H1 (cell line): Measurements from ENCODE around the gene SLC7A7.

Source experiments
- BCL11A ChIP-seq, 2 experiments: IDR thresholded peaks; one replicate each; pipeline ENCODE4 v1.6.1; 2011; ENCODE audit warnings: low read depth in 2 of 2, low read length in 2 of 2, mild to moderate bottlenecking in 2 of 2
- CEBPB ChIP-seq: IDR thresholded peaks from 2 replicates; pipeline ENCODE4 v1.6.1; 2012; ENCODE audit warnings: low read depth, low read length
- CHD2 ChIP-seq: IDR thresholded peaks from 2 replicates; pipeline ENCODE4 v1.6.1; 2012; ENCODE audit warnings: low read length, improper control_type of control experiment
- POLR2A ChIP-seq, 2 experiments: IDR thresholded peaks; 1 replicate in 1 of 2; 2 replicates in 1 of 2; pipeline ENCODE4 v1.6.1; 2011; ENCODE audit warnings: low read depth in 2 of 2, low read length in 2 of 2, mild to moderate bottlenecking in 2 of 2; ENCODE audit errors: control extremely low read depth in 1 of 2
- SIN3A ChIP-seq, 2 experiments: IDR thresholded peaks in 1 of 2; conservative IDR thresholded peaks in 1 of 2; 2 replicates each; pipeline ENCODE4 v1.6.1; 2011 to 2012; ENCODE audit warnings: low read length in 2 of 2, improper control_type of control experiment in 1 of 2, low read depth in 1 of 2, mild to moderate bottlenecking in 1 of 2
- SIX5 ChIP-seq: IDR thresholded peaks from 2 replicates; pipeline ENCODE4 v1.6.1; 2011; ENCODE audit warnings: mild to moderate bottlenecking, low read depth, low read length
- YY1 ChIP-seq: IDR thresholded peaks from 2 replicates; pipeline ENCODE4 v1.6.1; 2011; ENCODE audit warnings: low read depth, mild to moderate bottlenecking, low read length
- TF ChIP-seq, protein P1 (sequence below), 3 experiments: IDR thresholded peaks; 1 replicate in 2 of 3; 2 replicates in 1 of 3; pipeline versions ENCODE4 v1.5.1 to v1.6.1; 2011; ENCODE audit warnings: low read length in 3 of 3, mild to moderate bottlenecking in 3 of 3, inconsistent platforms in 2 of 3, low read depth in 1 of 3, moderate library complexity in 1 of 3; ENCODE audit not compliant: insufficient read depth in 1 of 3; ENCODE audit errors: control extremely low read depth in 1 of 3
- TF ChIP-seq, protein P2 (sequence below): IDR thresholded peaks from 2 replicates; pipeline ENCODE4 v1.6.1; 2011; ENCODE audit warnings: low read length, improper control_type of control experiment

DNA sequence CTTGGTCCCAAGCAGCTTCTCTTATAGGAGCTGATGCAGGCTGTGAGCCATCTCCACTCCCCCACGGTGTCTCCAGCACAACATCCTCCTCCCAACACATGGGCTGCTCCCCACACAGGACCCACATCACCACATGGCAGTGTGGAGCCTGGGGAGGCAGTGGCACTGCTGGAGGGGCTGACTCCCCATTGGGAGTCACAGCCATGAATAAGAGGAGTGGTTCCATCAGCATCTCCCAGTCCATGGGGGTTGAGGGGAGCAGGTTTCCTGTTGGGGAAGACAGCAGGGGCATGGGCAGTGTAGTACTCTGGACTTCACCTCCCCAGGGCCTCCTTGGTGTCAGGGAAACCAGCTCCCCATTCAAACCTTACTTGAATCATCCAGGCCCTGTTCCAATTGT lies 89.2 kb downstream of the SLC7A7 start:
- TF ChIP-seq, protein P1, sequence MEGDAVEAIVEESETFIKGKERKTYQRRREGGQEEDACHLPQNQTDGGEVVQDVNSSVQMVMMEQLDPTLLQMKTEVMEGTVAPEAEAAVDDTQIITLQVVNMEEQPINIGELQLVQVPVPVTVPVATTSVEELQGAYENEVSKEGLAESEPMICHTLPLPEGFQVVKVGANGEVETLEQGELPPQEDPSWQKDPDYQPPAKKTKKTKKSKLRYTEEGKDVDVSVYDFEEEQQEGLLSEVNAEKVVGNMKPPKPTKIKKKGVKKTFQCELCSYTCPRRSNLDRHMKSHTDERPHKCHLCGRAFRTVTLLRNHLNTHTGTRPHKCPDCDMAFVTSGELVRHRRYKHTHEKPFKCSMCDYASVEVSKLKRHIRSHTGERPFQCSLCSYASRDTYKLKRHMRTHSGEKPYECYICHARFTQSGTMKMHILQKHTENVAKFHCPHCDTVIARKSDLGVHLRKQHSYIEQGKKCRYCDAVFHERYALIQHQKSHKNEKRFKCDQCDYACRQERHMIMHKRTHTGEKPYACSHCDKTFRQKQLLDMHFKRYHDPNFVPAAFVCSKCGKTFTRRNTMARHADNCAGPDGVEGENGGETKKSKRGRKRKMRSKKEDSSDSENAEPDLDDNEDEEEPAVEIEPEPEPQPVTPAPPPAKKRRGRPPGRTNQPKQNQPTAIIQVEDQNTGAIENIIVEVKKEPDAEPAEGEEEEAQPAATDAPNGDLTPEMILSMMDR (IDR thresholded peaks at IDR 0.05; ENCODE audit: control extremely low read depth in 1 of 3, insufficient read depth in 1 of 3, low read depth in 1 of 3, low read length in 3 of 3): no peak
- TF ChIP-seq CEBPB (no peak), YY1 (no peak), SIN3A (conservative IDR thresholded peaks at IDR 0.05 in 1 of 2, IDR thresholded peaks at IDR 0.05 in 1 of 2; ENCODE audit: low read depth in 1 of 2, low read length in 2 of 2) (no peak), CHD2 (no peak), POLR2A (IDR thresholded peaks at IDR 0.05; ENCODE audit: control extremely low read depth in 1 of 2, low read depth in 2 of 2, low read length in 2 of 2) (no peak), BCL11A (IDR thresholded peaks at IDR 0.05; ENCODE audit: low read depth in 2 of 2, low read length in 2 of 2) (no peak), SIX5 (no peak)
- TF ChIP-seq, protein P2, sequence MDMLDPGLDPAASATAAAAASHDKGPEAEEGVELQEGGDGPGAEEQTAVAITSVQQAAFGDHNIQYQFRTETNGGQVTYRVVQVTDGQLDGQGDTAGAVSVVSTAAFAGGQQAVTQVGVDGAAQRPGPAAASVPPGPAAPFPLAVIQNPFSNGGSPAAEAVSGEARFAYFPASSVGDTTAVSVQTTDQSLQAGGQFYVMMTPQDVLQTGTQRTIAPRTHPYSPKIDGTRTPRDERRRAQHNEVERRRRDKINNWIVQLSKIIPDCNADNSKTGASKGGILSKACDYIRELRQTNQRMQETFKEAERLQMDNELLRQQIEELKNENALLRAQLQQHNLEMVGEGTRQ: no peak
